ENCODE data around the gene IBTK.
"Not testable (repeated sequence)": the region's sequence is repeated elsewhere in the genome, so short reads cannot be mapped to it uniquely, and the experiment has no call there.

IBTK gene

DNA sequence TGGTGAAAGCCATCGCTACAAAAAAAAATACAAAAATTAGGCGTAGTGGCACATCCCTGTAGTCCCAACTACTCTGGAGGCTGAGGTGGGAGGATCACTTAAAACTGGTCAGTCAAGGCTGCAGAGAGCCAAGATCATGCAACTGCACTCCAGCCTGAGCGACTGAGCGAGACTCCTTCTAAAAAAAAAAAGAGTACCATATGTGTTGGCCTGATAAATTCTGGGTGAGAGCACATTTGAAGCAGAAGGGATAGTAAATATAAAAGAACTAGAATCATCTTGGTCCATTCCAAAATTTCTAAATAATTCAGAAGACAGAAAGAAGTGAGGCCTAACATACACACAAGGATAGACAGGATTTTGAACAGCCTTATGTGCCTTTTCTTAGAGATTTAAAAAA is 2.2 kb downstream of the IBTK start:
- no peak for DNase-seq

DNA sequence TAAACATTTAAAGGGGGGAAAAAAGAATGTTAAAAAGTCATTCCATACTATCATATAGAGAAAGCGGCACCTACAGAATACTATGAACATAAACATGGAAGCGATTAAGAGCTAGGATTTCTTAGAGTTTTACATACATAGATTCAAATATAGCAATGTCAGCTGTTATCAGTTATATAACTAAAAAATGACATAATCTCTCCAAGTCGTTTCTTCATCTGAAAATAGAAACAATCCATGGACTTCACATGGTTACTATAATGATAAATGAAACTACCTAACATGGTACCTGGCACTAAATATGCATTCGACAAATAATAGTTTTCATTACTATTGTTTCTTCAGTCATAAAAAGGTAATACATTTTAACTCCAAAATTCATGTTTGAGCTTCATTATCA is 3.7 kb downstream of the IBTK start:
- DNase-seq: no peak

DNA sequence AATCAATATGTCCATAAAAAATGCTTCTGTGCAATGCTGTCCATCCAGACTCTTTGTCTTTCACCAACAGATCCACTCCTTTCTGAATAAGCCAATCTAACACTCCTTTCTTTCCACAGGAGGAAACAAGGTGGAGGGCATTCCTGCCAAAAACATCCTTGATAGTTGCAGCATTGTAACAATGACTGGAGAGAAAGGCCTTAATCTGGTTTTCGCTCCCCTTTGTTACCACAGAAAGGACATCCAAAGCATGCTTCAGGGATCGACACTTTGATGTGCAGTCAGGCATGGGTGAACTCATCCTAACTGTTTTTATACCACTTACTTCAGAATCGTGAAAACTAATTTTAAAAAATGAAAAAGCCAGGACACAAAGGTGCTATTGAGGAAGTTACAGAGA is 7.4 kb downstream of the IBTK start:
- DNase-seq: no peak

DNA sequence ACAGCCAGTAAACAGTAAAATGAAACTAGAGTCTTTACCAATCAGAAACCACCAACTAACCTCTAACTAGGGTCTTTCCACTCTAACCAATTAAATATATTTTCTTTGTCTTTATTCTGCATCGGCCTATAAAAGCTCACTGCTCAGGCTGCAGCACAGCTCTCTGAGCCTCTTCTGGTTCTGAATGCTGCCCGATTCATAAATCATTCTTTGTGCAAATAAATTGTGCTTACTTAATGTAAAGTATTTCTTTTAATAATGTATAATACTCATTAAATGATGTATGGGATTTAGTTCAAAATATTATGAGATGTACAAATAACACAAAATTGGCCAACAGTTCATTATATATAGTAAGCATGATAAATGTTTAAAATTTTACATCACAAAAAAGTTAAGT is 7.9 kb downstream of the IBTK start:
- no peak for DNase-seq

DNA sequence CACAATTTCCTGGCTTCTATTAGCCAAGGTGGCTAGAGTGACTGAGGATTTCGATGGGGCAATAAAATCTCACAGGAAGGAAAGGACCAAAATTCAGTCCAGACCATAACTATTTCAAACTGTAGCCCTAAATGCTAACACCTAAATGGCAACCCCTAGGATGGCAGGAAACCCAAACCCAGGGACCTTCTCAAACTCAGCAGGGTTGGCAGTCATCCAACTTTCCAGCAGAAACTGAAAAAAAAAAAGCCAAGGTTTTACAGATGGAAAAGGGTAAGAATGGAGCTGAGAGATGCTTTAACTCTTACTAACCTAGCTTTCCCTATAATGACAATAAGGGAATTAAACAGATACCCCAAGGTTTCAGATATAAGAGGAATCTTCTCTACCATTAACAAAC is 10.5 kb downstream of the IBTK start:
- no peak for DNase-seq

GRCh38 chr6:82227770-82228169 is 19.8 kb downstream of the IBTK start:
- DNase-seq: no peak

DNA sequence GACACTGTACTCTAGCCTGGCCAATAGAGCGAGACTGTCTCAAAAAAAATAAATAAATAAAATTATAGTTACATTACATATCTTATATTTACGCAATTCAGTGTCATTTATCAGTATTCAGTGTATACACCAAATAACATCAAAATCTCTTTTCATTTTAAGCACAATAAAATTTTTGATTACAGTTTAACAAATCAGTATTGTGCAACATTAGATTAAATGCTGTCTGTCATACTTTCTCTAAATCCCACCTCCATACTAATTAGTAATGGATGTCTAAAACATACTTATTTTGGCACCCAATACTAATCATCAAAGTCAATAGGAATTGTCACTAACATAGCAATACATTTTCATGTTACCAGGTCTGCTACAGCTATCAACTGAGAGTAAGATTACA is 27.4 kb downstream of the IBTK start:
- DNase-seq: no peak

DNA sequence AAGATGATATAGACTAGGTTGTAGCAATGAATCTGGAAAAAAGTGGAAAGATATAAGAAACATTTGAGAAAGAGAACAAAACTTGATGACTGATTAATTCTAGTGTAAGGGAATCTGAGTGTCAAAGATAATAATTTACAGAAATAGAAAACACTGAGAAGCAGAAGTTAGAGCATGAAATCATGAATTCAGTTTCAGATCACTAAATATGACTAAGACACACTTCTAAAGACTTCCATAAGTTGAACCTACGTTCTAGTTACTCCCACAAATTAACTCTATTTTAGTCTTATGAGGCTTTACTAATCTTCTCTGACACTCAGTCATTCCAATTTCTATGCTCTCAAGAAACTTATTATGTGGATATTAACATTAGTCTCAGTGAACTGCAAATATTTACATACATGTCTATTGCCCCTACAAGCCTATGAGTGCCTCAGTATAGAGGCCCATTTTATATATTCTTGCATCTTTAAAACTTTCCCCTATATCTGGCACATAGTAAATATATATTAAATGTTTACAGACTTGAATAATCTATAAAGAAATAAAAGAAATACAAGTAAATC is 30.4 kb downstream of the IBTK start:
- no peak for DNase-seq

- no peak for DNase-seq
Measured at GRCh38 chr6:82216549-82216948, 31.0 kb downstream of the IBTK start.

GRCh38 chr6:82211326-82211725 is 36.2 kb downstream of the IBTK start:
- no peak for DNase-seq

DNA sequence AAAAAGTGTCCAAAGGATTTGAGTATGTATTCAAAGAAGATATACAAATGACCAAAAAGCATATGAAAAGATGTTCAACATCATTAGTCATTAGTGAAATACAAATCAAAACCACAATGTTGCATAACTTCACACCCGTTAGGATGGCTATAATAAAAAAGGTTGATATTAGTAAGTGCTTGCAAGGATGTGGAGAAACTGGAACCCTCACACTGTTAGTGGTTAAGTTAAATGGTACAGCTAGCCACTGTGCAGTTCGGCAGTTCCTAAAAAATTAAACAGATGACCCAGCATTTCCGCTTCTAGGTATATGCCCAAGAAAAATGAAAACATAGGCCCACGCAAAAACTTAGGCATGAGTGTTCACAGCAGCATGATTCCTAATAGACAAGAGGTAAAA is 38.6 kb downstream of the IBTK start:
- no peak for DNase-seq

DNA sequence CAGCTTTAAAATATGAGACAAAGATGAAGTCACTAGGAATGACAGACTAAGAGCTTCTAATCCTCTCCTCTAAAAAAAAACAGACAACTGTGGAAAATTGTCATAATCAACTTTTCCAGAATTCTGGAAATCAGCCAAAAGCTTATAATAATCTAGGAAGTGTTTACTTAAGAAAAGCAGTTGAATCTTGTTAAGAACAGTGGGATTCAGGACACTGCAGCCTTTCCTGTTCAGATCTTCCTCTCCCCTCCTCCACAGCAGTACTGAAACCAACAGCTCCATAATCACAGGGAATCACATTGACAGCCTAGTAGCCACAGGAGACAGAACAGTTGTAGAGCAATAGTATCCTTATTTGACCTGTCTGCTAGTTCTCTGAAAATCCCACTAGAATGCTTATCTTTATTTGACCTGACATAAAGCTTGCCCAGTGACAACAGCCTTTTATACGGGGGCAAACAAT is 41.6 kb downstream of the IBTK start:
- no peak for DNase-seq

DNA sequence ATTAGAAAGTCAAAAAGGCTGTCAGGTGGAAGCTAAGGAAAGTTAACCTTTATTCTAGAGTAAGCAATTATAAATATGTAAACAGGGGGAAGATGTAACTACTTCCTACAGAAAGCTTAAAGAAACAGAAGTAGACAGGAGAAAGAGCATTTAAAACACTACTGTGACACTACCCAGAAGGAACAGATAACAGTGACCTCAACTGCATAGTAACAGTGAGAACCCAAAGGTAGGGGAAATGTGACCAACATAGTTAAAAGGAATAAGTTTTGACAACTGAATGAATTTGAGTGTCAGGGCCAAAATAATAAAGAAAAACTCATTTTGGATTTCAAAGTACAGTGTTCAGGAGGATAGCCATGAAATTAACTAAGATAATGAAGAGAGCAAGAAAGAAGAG is 43.5 kb downstream of the IBTK start:
- no peak for DNase-seq

DNA sequence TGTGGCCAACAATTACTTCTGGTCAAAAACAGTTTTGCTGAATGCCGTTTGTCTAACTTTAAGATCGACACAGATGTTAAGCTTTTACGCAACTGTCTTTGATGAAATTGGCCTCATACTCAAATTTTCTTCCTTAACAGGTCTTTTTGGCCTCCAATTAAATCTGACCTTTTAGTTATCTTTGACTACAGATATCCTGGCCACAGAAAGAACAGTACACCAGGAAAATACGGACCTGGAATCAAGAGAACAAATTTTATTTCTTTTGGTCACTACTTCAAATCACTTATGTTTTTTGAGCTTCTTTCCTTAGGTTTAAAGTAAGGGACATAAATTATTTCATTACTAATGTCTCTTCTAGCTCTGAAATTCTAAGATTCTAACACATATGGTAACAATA is 49.8 kb downstream of the IBTK start:
- no peak for DNase-seq

DNA sequence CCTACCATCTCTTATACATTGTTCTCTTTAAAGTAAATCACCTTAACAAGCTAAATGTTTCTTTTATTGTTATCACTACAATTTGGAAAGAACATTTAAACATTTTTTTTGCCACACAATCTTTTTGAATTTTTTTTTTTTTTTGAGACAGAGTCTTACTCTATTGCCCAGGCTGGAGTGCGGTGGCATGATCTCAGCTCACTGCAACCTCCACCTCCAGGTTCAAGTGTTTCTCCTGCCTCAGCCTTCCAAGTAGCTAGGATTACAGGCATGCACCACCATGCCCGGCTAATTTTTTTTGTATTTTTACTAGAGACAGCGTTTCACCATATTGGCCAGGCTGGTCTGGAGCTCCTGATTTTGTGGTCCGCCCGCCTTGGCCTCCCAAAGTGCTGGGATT is 50.3 kb downstream of the IBTK start:
- not testable (repeated sequence) for DNase-seq

GRCh38 chr6:82196161-82196560 is 51.4 kb downstream of the IBTK start:
- no peak for DNase-seq

DNA sequence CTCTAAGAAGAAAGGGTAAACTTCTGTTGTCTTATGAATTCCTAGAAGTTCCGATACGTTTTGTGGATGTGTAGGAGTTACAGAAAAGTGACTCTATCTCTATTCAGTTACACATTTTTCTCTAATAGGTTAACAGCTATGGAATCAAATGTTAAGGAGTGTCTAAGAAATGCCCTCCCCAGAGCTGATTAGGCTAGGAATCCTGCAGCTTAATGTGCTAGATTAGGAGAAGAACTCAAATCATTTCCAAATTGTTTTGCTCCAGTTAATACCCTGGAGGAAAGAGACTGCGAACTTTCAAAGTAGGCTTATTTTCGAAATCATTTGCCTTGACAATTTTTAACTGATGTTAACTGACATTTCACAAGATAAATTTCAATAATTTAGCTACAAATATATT is 51.9 kb downstream of the IBTK start:
- DNase-seq: no peak

DNA sequence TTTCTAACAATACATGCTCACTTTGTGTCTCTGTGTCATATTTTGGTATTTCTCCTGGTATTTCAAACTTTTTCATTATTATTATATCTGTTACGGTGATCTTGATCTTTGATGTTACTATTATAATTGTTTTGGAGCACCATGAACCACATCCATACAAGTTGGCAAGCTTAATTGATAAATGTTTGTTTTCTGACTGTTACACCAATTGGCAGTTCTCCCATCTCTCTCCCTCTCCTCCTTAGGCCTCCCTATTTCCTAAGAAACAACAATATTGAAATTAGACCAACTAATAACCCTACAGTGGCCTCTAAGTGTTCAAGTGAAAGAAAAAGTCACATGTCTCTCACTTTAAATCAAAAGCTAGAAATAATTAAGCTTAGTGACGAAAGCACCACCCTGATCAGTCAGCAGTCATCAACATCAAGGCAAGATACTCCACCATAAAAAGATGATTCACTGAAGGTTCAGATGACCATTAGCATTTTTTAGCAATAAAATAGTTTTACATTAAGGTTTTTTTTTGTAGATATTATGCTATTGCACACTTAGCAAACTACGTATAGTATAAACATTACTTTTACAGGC is 61.5 kb downstream of the IBTK start:
- no peak for DNase-seq

GRCh38 chr6:82183642-82184282 is 63.8 kb downstream of the IBTK start:
- DNase-seq: no peak

- no peak for DNase-seq
Measured at GRCh38 chr6:82182756-82183155, 64.8 kb downstream of the IBTK start.

DNA sequence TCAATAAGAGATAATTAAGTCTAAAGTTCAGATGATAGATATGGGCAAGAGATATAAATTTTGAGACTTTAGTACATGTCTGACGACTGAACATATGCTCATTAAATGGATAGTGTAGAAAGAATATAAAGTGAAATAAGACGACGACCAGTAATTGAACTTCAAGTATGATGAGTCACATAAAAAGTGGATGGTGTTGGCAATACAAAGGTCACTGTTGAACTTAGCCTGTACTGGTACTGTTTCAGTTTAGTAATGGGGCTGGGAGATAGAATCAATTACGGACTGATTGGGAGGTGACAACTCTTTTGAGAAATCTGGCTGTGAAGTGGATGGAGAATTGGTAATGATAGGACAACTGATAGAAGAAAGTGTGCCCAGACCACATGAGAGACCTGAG is 68.1 kb downstream of the IBTK start:
- DNase-seq: no peak

DNA sequence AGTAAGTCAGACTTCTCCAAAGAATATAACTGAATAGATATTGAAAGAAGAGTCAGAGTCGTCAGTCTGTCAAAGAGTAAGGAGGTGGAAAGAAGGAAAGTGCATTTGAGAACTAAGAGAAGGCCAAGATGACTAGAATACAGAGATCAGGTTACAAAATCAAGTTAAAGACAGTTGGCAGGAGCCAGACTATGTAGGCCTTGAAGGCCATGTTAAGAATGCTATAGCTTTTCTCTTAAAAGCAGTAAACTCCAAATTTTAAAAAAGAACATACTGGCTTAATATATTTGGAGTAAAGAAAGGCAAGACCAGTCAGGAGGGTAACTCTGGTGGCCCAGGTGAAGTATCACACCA is 68.8 kb downstream of the IBTK start:
- no peak for DNase-seq

GRCh38 chr6:82178077-82178758 is 69.3 kb downstream of the IBTK start:
- DNase-seq: no peak

GRCh38 chr6:82176616-82177015 is 70.9 kb downstream of the IBTK start:
- DNase-seq: no peak
